HEK293 (cell line): ENCODE data around the gene PPHLN1.

Source experiments
- CTCF ChIA-PET: fragments of 350-600 bp; formaldehyde crosslinking; extraction: SDS; loops from one replicate; lab custom pipeline; 2021; ENCODE audit warnings: antibody characterized with exemption; lab: Yijun Ruan, JAX
- POLR2A ChIA-PET: fragments of 300-600 bp; formaldehyde crosslinking; extraction: SDS; loops from one replicate; lab custom pipeline; 2020; ENCODE audit warnings: antibody characterized with exemption, inconsistent platforms; lab: Yijun Ruan, JAX
- H3K27ac ChIP-seq: fragments of 200-500 bp; sonication (Bioruptor generic); 2 replicates; pipeline ENCODE4 v1.5.1; 2014; ENCODE audit warnings: low read depth, low read length, control low read depth, inconsistent platforms; ENCODE audit errors: extremely low read depth
- H3K36me3 ChIP-seq, 2 experiments: fragments of 200-500 bp in 1 of 2; sonication (Bioruptor generic) in 1 of 2; 1 replicate in 1 of 2; 2 replicates in 1 of 2; pipeline ENCODE4 v1.5.1; 2014 to 2017; ENCODE audit warnings: inconsistent platforms in 2 of 2, low read length in 2 of 2; ENCODE audit not compliant: control insufficient read depth in 2 of 2, insufficient read depth in 1 of 2
- H3K4me1 ChIP-seq: fragments of 200-500 bp; sonication (Bioruptor generic); 2 replicates; pipeline ENCODE4 v1.5.1; 2014; ENCODE audit warnings: mild to moderate bottlenecking, low read length, inconsistent platforms; ENCODE audit not compliant: control insufficient read depth, insufficient read depth
- H3K4me3 ChIP-seq: 2 replicates; pipeline ENCODE4 v1.5.1; 2011; ENCODE audit warnings: low read depth, mild to moderate bottlenecking, control low read depth, low read length, moderate library complexity
- H3K9me3 ChIP-seq: fragments of 200-500 bp; sonication (Bioruptor generic); 2 replicates; pipeline ENCODE4 v1.5.1; 2014; ENCODE audit warnings: low read depth, low read length, inconsistent platforms; ENCODE audit not compliant: control insufficient read depth, insufficient read depth
- KLF8 ChIP-seq: fragments of 450-650 bp; formaldehyde crosslinking; IDR thresholded peaks from 2 replicates; pipeline ENCODE4 v1.5.1; 2016; ENCODE audit warnings: missing biosample characterization, missing genetic modification characterization
- ZBTB26 ChIP-seq: fragments of 450-650 bp; formaldehyde crosslinking; optimal IDR thresholded peaks from 2 replicates; pipeline ENCODE3; 2016; ENCODE audit warnings: missing biosample characterization, mild to moderate bottlenecking, missing genetic modification characterization
- ZNF175 ChIP-seq: fragments of 450-650 bp; formaldehyde crosslinking; IDR thresholded peaks from 2 replicates; pipeline ENCODE4 v1.5.1; 2016; ENCODE audit warnings: missing biosample characterization, missing genetic modification characterization
- ZNF202 ChIP-seq: fragments of 450-650 bp; formaldehyde crosslinking; IDR thresholded peaks from 2 replicates; pipeline ENCODE4 v1.5.1; 2016; ENCODE audit warnings: missing biosample characterization, missing genetic modification characterization, borderline replicate concordance
- ZNF221 ChIP-seq: fragments of 450-650 bp; formaldehyde crosslinking; IDR thresholded peaks from 2 replicates; pipeline ENCODE4 v1.5.1; 2017; ENCODE audit warnings: missing biosample characterization, missing genetic modification characterization, borderline replicate concordance
- ZNF223 ChIP-seq: fragments of 450-650 bp; formaldehyde crosslinking; IDR thresholded peaks from 2 replicates; pipeline ENCODE4 v1.5.1; 2016; ENCODE audit warnings: missing biosample characterization, missing genetic modification characterization
- ZNF350 ChIP-seq: fragments of 450-650 bp; formaldehyde crosslinking; IDR thresholded peaks from 2 replicates; pipeline ENCODE4 v1.5.0; 2017; ENCODE audit warnings: missing biosample characterization, mild to moderate bottlenecking, missing genetic modification characterization
- ZNF391 ChIP-seq: fragments of 450-650 bp; formaldehyde crosslinking; IDR thresholded peaks from 2 replicates; pipeline ENCODE4 v1.5.1; 2016; ENCODE audit warnings: low read depth, missing biosample characterization, missing genetic modification characterization, borderline replicate concordance
- ZNF416 ChIP-seq: fragments of 450-650 bp; formaldehyde crosslinking; IDR thresholded peaks from 2 replicates; pipeline ENCODE4 v1.5.1; 2016; ENCODE audit warnings: missing biosample characterization, missing genetic modification characterization
- ZNF433 ChIP-seq: fragments of 450-650 bp; formaldehyde crosslinking; IDR thresholded peaks from 2 replicates; pipeline ENCODE4 v1.5.1; 2016; ENCODE audit warnings: missing biosample characterization, missing genetic modification characterization, low read depth
- ZNF473 ChIP-seq: fragments of 450-650 bp; formaldehyde crosslinking; IDR thresholded peaks from 2 replicates; pipeline ENCODE4 v1.5.1; 2017; ENCODE audit warnings: missing biosample characterization, missing genetic modification characterization
- ZNF513 ChIP-seq: fragments of 450-650 bp; IDR thresholded peaks from 2 replicates; pipeline ENCODE4 v1.5.1; 2018; ENCODE audit warnings: missing biosample characterization, missing genetic modification characterization
- ZNF521 ChIP-seq: fragments of 450-650 bp; formaldehyde crosslinking; IDR thresholded peaks from 2 replicates; pipeline ENCODE4 v1.5.1; 2017; ENCODE audit warnings: missing biosample characterization, mild to moderate bottlenecking, missing genetic modification characterization
- ZNF571 ChIP-seq: fragments of 450-650 bp; formaldehyde crosslinking; IDR thresholded peaks from 2 replicates; pipeline ENCODE4 v1.5.0; 2017; ENCODE audit warnings: missing biosample characterization, missing genetic modification characterization
- ZNF623 ChIP-seq: fragments of 450-650 bp; formaldehyde crosslinking; IDR thresholded peaks from 2 replicates; pipeline ENCODE4 v1.5.1; 2016; ENCODE audit warnings: missing biosample characterization, missing genetic modification characterization
- ZNF624 ChIP-seq: fragments of 450-650 bp; formaldehyde crosslinking; IDR thresholded peaks from 2 replicates; pipeline ENCODE4 v1.5.1; 2017; ENCODE audit warnings: missing biosample characterization, missing genetic modification characterization
- ZNF692 ChIP-seq: fragments of 450-650 bp; formaldehyde crosslinking; IDR thresholded peaks from 2 replicates; pipeline ENCODE4 v1.5.1; 2016; ENCODE audit warnings: missing biosample characterization, missing genetic modification characterization
- ZSCAN16 ChIP-seq: fragments of 450-650 bp; formaldehyde crosslinking; IDR thresholded peaks from 2 replicates; pipeline ENCODE4 v1.5.1; 2016; ENCODE audit warnings: missing biosample characterization, missing genetic modification characterization
- ZSCAN23 ChIP-seq: fragments of 450-650 bp; formaldehyde crosslinking; IDR thresholded peaks from 2 replicates; pipeline ENCODE4 v1.5.1; 2016; ENCODE audit warnings: missing biosample characterization, missing genetic modification characterization
- TF ChIP-seq, protein P1 (sequence below): fragments of 450-650 bp; formaldehyde crosslinking; IDR thresholded peaks from 2 replicates; pipeline ENCODE4 v1.5.1; 2016; ENCODE audit warnings: missing biosample characterization, missing genetic modification characterization
- TF ChIP-seq, protein P2 (sequence below): fragments of 450-650 bp; formaldehyde crosslinking; IDR thresholded peaks from 2 replicates; pipeline ENCODE4 v1.5.1; 2016; ENCODE audit warnings: missing biosample characterization, missing genetic modification characterization

PPHLN1 gene

DNA sequence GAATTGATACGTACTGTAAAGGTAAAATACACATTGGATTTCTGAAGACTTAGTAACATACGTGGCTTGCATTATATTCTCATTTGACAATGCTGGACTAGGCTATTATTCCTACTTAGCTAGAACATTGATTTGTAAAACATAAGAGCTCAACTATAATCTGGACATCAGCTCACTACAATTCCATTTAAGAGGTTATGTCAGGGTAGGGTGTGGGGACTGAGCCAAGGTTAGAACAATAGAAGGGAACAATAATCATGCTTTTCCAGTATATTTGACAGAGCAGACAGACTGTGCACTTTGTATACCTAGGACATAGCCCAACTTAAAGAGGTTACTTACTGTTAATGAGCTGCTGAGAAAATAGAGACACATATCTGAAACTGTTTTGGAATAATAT is 10.9 kb upstream of the PPHLN1 start:
- no peak overlapping the region for H3K27ac ChIP-seq
- no peaks in the 10 kb centered on the region for H3K9me3 ChIP-seq
- H3K36me3 ChIP-seq: peaks cover 41 to 50% of the 10 kb centered on the region in 2 experiments
- H3K4me3 ChIP-seq: no peak overlapping the region
- TF ChIP-seq ZSCAN16 (no peak), ZNF202 (tag by site-specific recombination) (no peak)
- TF ChIP-seq, all 188 proteins: peak for 0
- no peaks in the 10 kb centered on the region for H3K4me1 ChIP-seq
- ChIA-PET POLR2A (no interaction called here), CTCF (no interaction called here)

- POLR2A ChIA-PET: no interaction called here
- CTCF ChIA-PET: no interaction called here
- TF ChIP-seq ZNF521 (no peak), ZNF513 (tag by site-specific recombination) (no peak), ZNF473 (tag by site-specific recombination) (no peak), ZNF571 (tag by site-specific recombination) (no peak), ZNF692 (no peak), ZNF623 (tag by site-specific recombination) (peak; percentile 92)
These were observed 5.2 kb upstream of the PPHLN1 start for GRCh38 chr12:42320796-42321195.

GRCh38 chr12:42322567-42322966 is 3.4 kb upstream of the PPHLN1 start:
- ChIA-PET CTCF (interaction anchor here (0.7 to 1.5 kb wide), 3 partner anchors 9 to 961 kb away, joined by 3 to 4 read pairs (median 3); no protein-coding TSS in a partner anchor), POLR2A (no interaction called here)
- no peak overlapping the region for H3K27ac ChIP-seq

More at GRCh38 chr12:42320796-42321195, 5.2 kb upstream of the PPHLN1 start:
- Histone ChIP-seq H3K27ac (no peak overlapping the region), H3K9me3 (no peaks in the 10 kb centered on the region), H3K36me3 (peaks cover 28 to 54% of the 10 kb centered on the region in 2 experiments), H3K4me1 (no peaks in the 10 kb centered on the region), H3K4me3 (no peak overlapping the region)

More at GRCh38 chr12:42322567-42322966, 3.4 kb upstream of the PPHLN1 start:
- Histone ChIP-seq H3K4me3 (no peak overlapping the region), H3K9me3 (no peaks in the 10 kb centered on the region), H3K36me3 (peaks cover 13 to 37% of the 10 kb centered on the region in 2 experiments)
- TF ChIP-seq, protein P1, sequence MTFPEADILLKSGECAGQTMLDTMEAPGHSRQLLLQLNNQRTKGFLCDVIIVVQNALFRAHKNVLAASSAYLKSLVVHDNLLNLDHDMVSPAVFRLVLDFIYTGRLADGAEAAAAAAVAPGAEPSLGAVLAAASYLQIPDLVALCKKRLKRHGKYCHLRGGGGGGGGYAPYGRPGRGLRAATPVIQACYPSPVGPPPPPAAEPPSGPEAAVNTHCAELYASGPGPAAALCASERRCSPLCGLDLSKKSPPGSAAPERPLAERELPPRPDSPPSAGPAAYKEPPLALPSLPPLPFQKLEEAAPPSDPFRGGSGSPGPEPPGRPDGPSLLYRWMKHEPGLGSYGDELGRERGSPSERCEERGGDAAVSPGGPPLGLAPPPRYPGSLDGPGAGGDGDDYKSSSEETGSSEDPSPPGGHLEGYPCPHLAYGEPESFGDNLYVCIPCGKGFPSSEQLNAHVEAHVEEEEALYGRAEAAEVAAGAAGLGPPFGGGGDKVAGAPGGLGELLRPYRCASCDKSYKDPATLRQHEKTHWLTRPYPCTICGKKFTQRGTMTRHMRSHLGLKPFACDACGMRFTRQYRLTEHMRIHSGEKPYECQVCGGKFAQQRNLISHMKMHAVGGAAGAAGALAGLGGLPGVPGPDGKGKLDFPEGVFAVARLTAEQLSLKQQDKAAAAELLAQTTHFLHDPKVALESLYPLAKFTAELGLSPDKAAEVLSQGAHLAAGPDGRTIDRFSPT (tag by site-specific recombination): no peak
- TF ChIP-seq ZNF624 (tag by site-specific recombination) (no peak), ZNF433 (tag by site-specific recombination) (no peak), ZNF223 (tag by site-specific recombination) (no peak), KLF8 (no peak), ZNF221 (tag by site-specific recombination) (no peak), ZSCAN16 (no peak), ZNF391 (no peak), ZNF350 (tag by site-specific recombination) (no peak), ZBTB26 (tag by site-specific recombination) (no peak), ZNF416 (tag by site-specific recombination) (no peak), ZNF175 (tag by site-specific recombination) (no peak), ZSCAN23 (no peak)
- TF ChIP-seq, protein P2, sequence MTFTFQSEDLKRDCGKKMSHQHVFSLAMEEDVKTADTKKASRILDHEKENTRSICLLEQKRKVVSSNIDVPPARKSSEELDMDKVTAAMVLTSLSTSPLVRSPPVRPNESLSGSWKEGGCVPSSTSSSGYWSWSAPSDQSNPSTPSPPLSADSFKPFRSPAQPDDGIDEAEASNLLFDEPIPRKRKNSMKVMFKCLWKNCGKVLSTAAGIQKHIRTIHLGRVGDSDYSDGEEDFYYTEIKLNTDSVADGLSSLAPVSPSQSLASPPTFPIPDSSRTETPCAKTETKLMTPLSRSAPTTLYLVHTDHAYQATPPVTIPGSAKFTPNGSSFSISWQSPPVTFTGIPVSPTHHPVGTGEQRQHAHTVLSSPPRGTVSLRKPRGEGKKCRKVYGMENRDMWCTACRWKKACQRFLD: no peak
- TF ChIP-seq, all 188 proteins: peak for 0
- H3K4me1 ChIP-seq: peaks cover 5% of the 10 kb centered on the region; the same call in 1 of the 2 replicates
